Gastrocnemius medialis (tissue), 4 donors: ENCODE data around the gene KAZN.

ENCODE experiments used
- POLR2A ChIP-seq, 2 donors: fragments of 450-650 bp; IDR thresholded peaks; one replicate each; pipeline ENCODE4 v1.6.1; 2017; ENCODE audit warnings: antibody characterized with exemption in 2 of 2, mild to moderate bottlenecking in 2 of 2, moderate library complexity in 2 of 2
- TF ChIP-seq, protein P1 (sequence below), 5 experiments: fragments of 450-650 bp in 3 of 5; fragments of 200-600 bp in 2 of 5; sonication (generic) in 2 of 5; IDR thresholded peaks in 4 of 5; conservative IDR thresholded peaks in 1 of 5; 1 replicate in 4 of 5; 2 replicates in 1 of 5; pipeline ENCODE4 v1.5.1; 2016 to 2019; ENCODE audit warnings: antibody characterized with exemption in 5 of 5, mild to moderate bottlenecking in 3 of 5, moderate library complexity in 3 of 5

DNA sequence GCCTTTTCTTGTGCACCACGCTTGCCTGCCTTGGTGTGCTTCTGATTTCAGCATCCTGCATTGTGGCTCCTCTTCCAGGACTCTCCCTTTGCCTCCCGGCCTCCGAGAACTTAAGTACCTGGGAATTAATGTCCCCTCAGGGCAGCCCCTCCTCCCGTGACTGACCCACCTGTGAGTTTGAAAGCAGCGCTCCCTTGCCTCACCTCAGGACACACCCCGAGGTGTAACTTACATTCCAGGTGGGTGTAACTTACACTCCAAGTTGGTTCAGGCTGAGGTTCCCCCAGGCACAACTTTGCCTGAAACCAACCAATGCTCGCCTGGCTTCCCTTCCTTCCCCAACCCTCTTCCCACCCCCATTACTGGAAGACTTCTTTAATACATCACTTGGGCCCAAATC, 161.4 kb downstream of the KAZN start:
- TF ChIP-seq, protein P1, sequence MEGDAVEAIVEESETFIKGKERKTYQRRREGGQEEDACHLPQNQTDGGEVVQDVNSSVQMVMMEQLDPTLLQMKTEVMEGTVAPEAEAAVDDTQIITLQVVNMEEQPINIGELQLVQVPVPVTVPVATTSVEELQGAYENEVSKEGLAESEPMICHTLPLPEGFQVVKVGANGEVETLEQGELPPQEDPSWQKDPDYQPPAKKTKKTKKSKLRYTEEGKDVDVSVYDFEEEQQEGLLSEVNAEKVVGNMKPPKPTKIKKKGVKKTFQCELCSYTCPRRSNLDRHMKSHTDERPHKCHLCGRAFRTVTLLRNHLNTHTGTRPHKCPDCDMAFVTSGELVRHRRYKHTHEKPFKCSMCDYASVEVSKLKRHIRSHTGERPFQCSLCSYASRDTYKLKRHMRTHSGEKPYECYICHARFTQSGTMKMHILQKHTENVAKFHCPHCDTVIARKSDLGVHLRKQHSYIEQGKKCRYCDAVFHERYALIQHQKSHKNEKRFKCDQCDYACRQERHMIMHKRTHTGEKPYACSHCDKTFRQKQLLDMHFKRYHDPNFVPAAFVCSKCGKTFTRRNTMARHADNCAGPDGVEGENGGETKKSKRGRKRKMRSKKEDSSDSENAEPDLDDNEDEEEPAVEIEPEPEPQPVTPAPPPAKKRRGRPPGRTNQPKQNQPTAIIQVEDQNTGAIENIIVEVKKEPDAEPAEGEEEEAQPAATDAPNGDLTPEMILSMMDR (IDR thresholded peaks at IDR 0.05 in 4 of 5, conservative IDR thresholded peaks at IDR 0.05 in 1 of 5): no peak
- no peak for TF ChIP-seq POLR2A (IDR thresholded peaks at IDR 0.05)
